Measurements from ENCODE around the gene SERAC1.

GRCh38 chr6:158104696-158105095, 63.4 kb downstream of the SERAC1 start:
- TF ChIP-seq, protein P1, sequence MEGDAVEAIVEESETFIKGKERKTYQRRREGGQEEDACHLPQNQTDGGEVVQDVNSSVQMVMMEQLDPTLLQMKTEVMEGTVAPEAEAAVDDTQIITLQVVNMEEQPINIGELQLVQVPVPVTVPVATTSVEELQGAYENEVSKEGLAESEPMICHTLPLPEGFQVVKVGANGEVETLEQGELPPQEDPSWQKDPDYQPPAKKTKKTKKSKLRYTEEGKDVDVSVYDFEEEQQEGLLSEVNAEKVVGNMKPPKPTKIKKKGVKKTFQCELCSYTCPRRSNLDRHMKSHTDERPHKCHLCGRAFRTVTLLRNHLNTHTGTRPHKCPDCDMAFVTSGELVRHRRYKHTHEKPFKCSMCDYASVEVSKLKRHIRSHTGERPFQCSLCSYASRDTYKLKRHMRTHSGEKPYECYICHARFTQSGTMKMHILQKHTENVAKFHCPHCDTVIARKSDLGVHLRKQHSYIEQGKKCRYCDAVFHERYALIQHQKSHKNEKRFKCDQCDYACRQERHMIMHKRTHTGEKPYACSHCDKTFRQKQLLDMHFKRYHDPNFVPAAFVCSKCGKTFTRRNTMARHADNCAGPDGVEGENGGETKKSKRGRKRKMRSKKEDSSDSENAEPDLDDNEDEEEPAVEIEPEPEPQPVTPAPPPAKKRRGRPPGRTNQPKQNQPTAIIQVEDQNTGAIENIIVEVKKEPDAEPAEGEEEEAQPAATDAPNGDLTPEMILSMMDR (IDR thresholded peaks at IDR 0.05) = no peak
- no peak for TF ChIP-seq POLR2A (IDR thresholded peaks at IDR 0.05)
